AG10803 (cell line): ENCODE measurements around the gene NR3C2.

Experiments used
- DNase-seq: peaks from one replicate; pipeline ENCODE4 v3.0.0; 2010; ENCODE audit warnings: low read depth
- H3K4me3 ChIP-seq: 2 replicates; pipeline ENCODE4 v1.5.1; 2011; ENCODE audit warnings: mild to moderate bottlenecking, low read length, control low read depth
- TF ChIP-seq, protein P1 (sequence below): conservative IDR thresholded peaks from 2 replicates; pipeline ENCODE4 v1.5.1; 2011; ENCODE audit warnings: mild to moderate bottlenecking, low read length, control low read depth, inconsistent platforms

The NR3C2 gene

GRCh38 chr4:148214529-148215166 is 227.6 kb downstream of the NR3C2 start:
- DNase-seq, result peak; percentile 52
- no peak overlapping the region for H3K4me3 ChIP-seq
- TF ChIP-seq, protein P1, sequence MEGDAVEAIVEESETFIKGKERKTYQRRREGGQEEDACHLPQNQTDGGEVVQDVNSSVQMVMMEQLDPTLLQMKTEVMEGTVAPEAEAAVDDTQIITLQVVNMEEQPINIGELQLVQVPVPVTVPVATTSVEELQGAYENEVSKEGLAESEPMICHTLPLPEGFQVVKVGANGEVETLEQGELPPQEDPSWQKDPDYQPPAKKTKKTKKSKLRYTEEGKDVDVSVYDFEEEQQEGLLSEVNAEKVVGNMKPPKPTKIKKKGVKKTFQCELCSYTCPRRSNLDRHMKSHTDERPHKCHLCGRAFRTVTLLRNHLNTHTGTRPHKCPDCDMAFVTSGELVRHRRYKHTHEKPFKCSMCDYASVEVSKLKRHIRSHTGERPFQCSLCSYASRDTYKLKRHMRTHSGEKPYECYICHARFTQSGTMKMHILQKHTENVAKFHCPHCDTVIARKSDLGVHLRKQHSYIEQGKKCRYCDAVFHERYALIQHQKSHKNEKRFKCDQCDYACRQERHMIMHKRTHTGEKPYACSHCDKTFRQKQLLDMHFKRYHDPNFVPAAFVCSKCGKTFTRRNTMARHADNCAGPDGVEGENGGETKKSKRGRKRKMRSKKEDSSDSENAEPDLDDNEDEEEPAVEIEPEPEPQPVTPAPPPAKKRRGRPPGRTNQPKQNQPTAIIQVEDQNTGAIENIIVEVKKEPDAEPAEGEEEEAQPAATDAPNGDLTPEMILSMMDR, result no peak

DNA sequence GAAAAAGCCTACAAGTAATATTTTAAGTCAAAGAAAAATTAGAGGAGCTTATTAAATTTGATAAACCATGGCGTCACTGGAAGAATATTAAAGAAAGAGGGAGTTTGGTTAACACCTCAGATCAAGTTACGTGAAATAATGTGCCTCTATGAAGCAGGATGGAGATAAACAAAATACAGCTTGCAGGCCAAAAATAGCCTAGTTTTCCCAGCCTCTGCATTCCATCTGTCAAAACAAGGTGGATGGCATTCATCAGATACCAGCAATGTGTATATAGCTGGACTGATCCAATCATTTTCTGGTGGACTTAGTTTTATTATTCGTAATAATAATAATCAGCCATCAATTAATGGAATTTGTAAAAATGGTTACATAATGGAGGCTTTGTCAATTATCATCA is 230.7 kb downstream of the NR3C2 start:
- H3K4me3 ChIP-seq, result no peak overlapping the region
- no peak for DNase-seq
- TF ChIP-seq, protein P1, result no peak

- no peak for DNase-seq
- TF ChIP-seq, protein P1, result no peak
- H3K4me3 ChIP-seq, result no peak overlapping the region
These were observed 231.6 kb downstream of the NR3C2 start for GRCh38 chr4:148210661-148211060.

DNA sequence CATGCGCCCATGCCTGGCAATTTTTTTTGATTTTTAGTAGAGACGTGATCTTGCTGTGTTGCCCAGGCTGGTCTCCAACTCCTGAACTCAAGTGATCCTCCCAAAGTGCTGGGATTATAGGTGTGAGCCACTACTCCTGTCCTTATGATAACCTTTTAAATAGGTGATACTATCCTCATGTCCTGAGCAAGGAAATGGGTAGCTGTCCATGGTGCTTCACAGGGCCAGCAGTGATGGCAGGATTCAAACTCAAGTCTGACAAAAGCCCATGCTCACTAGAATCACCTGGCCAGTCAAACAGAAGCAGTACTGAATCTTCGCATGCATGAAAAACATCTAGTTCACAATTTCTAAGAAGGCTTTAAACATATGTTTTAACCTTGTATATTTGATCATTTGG is 235.1 kb downstream of the NR3C2 start:
- H3K4me3 ChIP-seq, result no peak overlapping the region
- TF ChIP-seq, protein P1, result no peak
- no peak for DNase-seq

- no peak for DNase-seq
- H3K4me3 ChIP-seq, result no peak overlapping the region
- TF ChIP-seq, protein P1, result no peak
These were observed 236.7 kb downstream of the NR3C2 start for GRCh38 chr4:148205476-148205875.

DNA sequence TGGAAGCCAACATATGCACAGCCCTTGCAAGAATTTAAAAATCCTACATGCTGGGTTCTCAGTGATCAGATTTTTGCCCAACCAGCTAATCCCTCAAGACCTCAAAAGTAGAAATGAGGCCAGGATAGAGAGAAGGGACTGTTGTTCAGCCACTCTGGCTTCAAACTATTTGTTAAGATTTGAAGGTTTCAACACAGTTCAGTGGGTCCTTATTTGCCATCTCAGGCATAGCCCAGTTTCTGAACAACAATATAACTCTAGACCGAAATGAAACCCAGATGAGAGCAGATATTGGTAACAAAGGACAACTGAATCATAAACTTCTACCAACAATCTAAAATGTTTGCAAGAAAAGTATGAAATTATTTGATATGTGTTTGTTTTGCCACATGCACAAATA is 237.3 kb downstream of the NR3C2 start:
- DNase-seq, result no peak
- TF ChIP-seq, protein P1, result no peak
- no peak overlapping the region for H3K4me3 ChIP-seq

GRCh38 chr4:148204171-148204570 is 238.0 kb downstream of the NR3C2 start:
- TF ChIP-seq, protein P1, result no peak
- no peak for DNase-seq
- no peak overlapping the region for H3K4me3 ChIP-seq
